IPS-15b (cell line): Measurements from ENCODE around the gene EMC7.
"Not testable (repeated sequence)": the region's sequence is repeated elsewhere in the genome, so short reads cannot be mapped to it uniquely, and the experiment has no call there.

Experiments used
- H3K27me3 ChIP-seq: one replicate; pipeline ENCODE4 v1.6.1; 2013; ENCODE audit warnings: low read length; ENCODE audit not compliant: control insufficient read depth, insufficient read depth
- H3K36me3 ChIP-seq: one replicate; pipeline ENCODE4 v1.6.1; 2013; ENCODE audit warnings: low read length; ENCODE audit not compliant: control insufficient read depth, insufficient read depth
- H3K4me1 ChIP-seq: one replicate; pipeline ENCODE4 v1.6.1; 2013; ENCODE audit warnings: mild to moderate bottlenecking, low read length; ENCODE audit not compliant: control insufficient read depth, insufficient read depth
- H3K4me3 ChIP-seq: one replicate; pipeline ENCODE4 v1.5.1; 2013; ENCODE audit warnings: low read depth, low read length
- H3K9ac ChIP-seq: one replicate; pipeline ENCODE4 v1.6.1; 2013; ENCODE audit warnings: low read depth, mild to moderate bottlenecking, low read length
- H3K9me3 ChIP-seq: one replicate; pipeline ENCODE4 v1.6.1; 2013; ENCODE audit warnings: mild to moderate bottlenecking, low read length; ENCODE audit not compliant: control insufficient read depth, insufficient read depth

The EMC7 gene

DNA sequence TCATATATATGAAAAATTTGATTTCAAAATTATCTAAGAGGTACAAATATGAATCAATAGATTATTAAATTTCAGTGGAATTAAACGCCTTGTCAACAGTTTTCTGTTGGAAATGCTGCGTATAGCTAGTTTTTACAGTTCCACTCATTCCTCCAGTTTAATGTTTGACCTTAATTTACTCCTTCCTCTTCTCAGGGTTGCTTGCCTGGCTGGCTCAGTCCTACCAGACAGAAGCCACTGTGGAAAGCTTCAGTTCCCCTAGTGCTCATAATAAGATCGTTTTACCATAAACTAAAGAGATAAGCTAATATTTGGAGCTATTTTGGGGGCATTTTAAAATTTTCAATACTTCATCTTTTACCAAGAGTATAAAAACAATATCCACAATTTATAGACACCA, 22.8 kb downstream of the EMC7 start:
- no peaks in the 10 kb centered on the region for H3K27me3 ChIP-seq
- no peak overlapping the region for H3K4me3 ChIP-seq
- no peaks in the 10 kb centered on the region for H3K9me3 ChIP-seq
- H3K4me1 ChIP-seq: no peaks in the 10 kb centered on the region
- H3K9ac ChIP-seq: no peak overlapping the region
- no peaks in the 10 kb centered on the region for H3K36me3 ChIP-seq

GRCh38 chr15:34076785-34077184, 24.9 kb downstream of the EMC7 start:
- H3K27me3 ChIP-seq: no peaks in the 10 kb centered on the region
- H3K36me3 ChIP-seq: no peaks in the 10 kb centered on the region
- H3K9ac ChIP-seq: no peak overlapping the region
- H3K9me3 ChIP-seq: no peaks in the 10 kb centered on the region
- no peak overlapping the region for H3K4me3 ChIP-seq
- no peaks in the 10 kb centered on the region for H3K4me1 ChIP-seq

DNA sequence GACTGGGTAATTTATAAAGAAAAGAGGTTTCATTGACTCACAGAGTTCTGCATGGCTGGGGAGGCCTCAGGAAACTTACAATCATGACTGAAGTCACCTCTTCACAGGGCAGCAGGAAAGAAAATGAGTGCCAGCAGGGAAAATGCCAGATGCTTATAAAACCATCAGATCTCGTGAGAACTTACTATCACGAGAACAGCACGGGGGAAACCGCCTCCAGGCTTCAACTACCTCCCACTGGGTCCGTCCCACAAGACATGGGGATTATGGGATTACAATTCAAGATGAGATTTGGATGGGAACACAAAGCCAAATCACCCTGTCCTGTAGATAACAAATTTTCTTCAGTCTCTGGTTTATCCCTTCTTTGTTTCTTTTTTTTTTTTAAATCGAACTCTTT, 31.7 kb downstream of the EMC7 start:
- no peak overlapping the region for H3K9ac ChIP-seq
- H3K9me3 ChIP-seq: no peaks in the 10 kb centered on the region
- no peaks in the 10 kb centered on the region for H3K27me3 ChIP-seq
- H3K36me3 ChIP-seq: no peaks in the 10 kb centered on the region
- H3K4me1 ChIP-seq: no peaks in the 10 kb centered on the region
- no peak overlapping the region for H3K4me3 ChIP-seq

DNA sequence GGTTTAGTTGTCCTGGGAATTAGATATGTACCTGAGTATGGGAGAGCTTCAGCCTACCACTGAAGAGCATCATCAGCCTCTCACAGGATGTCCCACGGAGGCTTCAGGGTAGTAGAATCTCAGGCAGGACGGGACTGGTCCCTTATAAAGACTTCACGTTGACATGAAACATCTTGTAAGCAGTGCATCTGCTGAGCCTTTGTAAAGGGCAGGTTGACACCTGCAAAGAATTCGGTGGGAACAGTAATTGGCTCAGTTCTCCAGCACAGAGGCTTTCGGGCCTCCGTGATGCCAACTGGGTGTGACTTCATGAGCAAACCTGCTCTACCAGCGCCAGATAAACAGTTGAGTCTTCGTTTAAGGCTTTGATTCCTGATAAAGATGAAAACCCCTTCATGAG, 35.7 kb downstream of the EMC7 start:
- Histone ChIP-seq H3K9me3 (no peaks in the 10 kb centered on the region), H3K27me3 (no peaks in the 10 kb centered on the region), H3K36me3 (no peaks in the 10 kb centered on the region), H3K4me1 (no peaks in the 10 kb centered on the region), H3K9ac (no peak overlapping the region), H3K4me3 (no peak overlapping the region)

GRCh38 chr15:34065261-34065660, 36.4 kb downstream of the EMC7 start:
- no peak overlapping the region for H3K4me3 ChIP-seq
- H3K36me3 ChIP-seq: no peaks in the 10 kb centered on the region
- H3K4me1 ChIP-seq: no peaks in the 10 kb centered on the region
- H3K9ac ChIP-seq: no peak overlapping the region
- H3K27me3 ChIP-seq: no peaks in the 10 kb centered on the region
- H3K9me3 ChIP-seq: no peaks in the 10 kb centered on the region

DNA sequence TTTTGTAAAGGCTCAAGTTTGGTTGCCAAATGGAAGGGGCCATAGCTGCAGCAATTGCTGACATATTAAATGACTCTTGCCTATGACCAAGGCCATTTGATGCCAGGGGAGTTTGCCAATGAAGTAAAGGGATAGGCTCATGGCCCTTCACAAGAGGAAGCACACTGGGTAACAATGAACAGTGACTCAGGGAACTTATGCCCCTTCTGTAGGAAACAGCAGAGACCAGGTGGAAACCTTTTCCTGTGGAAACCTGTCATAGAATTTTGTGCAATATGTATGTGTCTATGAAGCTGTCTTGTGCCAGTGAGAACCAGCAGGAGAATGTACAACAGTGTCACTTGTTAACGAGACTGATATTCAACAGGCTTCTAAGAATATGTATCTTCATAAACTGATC, 37.2 kb downstream of the EMC7 start:
- no peaks in the 10 kb centered on the region for H3K27me3 ChIP-seq
- no peak overlapping the region for H3K9ac ChIP-seq
- no peaks in the 10 kb centered on the region for H3K9me3 ChIP-seq
- no peaks in the 10 kb centered on the region for H3K36me3 ChIP-seq
- H3K4me3 ChIP-seq: no peak overlapping the region
- H3K4me1 ChIP-seq: no peaks in the 10 kb centered on the region

DNA sequence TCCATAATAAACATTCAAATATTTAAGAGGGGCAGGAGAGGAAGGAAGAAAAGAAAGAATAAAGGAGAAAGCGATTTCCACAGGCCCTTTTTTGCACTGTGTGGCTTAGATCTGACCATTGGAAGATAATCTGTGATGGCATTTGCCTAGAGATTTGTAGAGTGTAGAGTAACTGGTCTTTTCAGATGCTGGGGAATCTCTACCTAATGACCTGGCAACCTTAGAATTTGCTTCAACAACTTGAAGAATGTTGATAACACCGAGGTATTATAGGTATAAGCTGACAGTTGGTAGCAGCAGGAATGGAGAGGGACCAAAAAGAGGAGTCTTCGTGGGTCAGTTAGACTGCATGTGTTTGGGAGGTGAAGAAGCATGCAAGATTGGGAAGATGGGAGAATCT, 41.7 kb downstream of the EMC7 start:
- no peak overlapping the region for H3K9ac ChIP-seq
- no peaks in the 10 kb centered on the region for H3K4me1 ChIP-seq
- H3K36me3 ChIP-seq: no peaks in the 10 kb centered on the region
- H3K4me3 ChIP-seq: no peak overlapping the region
- H3K27me3 ChIP-seq: no peaks in the 10 kb centered on the region
- no peaks in the 10 kb centered on the region for H3K9me3 ChIP-seq

DNA sequence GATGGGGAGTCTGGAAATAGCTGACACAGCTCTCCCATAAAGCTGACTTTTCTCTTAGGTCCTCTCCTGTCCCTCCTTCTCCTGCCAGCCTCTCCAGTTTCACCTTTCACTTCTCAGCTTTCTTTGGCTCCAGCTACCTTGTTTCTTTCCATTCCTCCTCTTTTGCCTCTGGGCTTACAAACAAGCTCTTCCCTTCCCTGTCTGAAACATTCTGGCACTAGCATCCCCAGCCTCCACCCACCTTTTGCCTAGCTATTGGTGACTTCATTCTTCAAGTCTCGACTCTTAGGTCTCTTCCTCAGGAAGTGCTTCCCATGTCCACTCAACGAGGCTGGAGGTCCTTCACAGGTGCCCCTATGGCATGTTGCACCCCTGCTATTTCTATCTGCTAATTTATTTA, 42.2 kb downstream of the EMC7 start:
- Histone ChIP-seq H3K4me3 (no peak overlapping the region), H3K9me3 (no peaks in the 10 kb centered on the region), H3K36me3 (no peaks in the 10 kb centered on the region), H3K27me3 (no peaks in the 10 kb centered on the region), H3K9ac (no peak overlapping the region), H3K4me1 (no peaks in the 10 kb centered on the region)

GRCh38 chr15:34056911-34057310, 44.8 kb downstream of the EMC7 start:
- Histone ChIP-seq H3K4me1 (no peaks in the 10 kb centered on the region), H3K27me3 (no peaks in the 10 kb centered on the region), H3K4me3 (no peak overlapping the region), H3K9me3 (no peaks in the 10 kb centered on the region), H3K36me3 (no peaks in the 10 kb centered on the region), H3K9ac (no peak overlapping the region)

DNA sequence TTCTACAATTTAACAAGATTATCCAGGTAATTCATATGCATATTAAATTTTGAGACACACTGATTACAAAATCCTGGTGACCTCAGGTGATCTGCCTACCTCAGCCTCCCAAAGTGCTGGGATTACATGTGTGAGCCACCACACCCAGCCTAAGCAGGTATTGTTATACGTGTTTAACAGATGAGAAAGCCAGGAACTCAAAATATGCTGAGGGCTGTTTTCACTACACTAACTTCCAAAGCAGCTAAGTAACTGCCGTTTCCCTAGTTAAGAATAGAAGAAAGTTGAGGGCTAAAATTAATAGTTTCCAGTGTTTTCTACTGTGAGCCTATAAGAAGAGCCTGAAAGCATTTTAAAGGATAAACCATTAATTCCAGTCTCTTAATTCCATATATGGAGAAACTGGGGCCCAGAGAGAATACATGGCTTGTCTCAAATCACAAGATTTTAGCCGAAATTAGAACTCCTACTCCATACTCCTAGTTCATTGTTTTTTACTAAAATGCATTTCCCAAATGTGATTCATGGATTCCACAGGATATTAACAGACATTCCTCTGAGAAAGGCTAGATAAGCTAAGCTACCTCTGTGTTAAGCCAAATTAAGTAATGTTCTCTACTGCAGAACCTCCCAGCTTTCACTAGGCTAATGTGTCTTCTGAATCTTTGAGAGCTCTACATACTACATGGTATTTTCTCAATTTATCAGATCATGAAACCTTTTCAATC, 45.6 kb downstream of the EMC7 start:
- Histone ChIP-seq H3K9ac (no peak overlapping the region), H3K9me3 (no peaks in the 10 kb centered on the region), H3K4me3 (no peak overlapping the region), H3K36me3 (no peaks in the 10 kb centered on the region), H3K27me3 (no peaks in the 10 kb centered on the region), H3K4me1 (no peaks in the 10 kb centered on the region)

DNA sequence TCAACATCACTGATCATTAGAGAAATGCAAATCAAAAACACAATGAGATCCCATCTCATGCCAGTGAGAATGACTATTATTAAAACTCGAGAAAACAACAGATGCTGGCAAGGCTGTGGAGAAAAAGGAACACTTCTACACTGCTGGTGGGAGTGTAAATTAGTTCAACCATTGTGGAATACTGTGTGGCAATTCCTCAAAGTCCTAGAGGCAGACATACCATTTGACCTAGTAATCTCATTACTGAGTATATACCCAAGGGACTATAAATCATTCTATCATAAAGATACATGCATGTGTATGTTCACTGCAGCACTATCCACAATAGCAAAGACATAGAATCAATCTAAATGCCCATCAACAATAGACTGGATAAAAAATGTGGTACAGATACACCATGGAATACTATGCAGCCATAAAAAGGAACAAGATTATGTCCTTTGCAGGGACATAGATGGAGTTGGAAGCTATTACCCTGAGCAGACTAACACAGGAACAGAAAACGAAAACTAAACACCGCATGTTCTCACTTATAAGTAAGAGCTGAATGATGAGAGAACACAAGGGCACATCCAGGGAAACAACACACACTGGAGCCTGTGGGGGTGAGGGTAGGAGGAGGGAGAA, 47.5 kb downstream of the EMC7 start:
- no peaks in the 10 kb centered on the region for H3K36me3 ChIP-seq
- H3K4me3 ChIP-seq: no peak overlapping the region
- H3K9ac ChIP-seq: no peak overlapping the region
- no peaks in the 10 kb centered on the region for H3K27me3 ChIP-seq
- H3K4me1 ChIP-seq: no peaks in the 10 kb centered on the region
- H3K9me3 ChIP-seq: no peaks in the 10 kb centered on the region

DNA sequence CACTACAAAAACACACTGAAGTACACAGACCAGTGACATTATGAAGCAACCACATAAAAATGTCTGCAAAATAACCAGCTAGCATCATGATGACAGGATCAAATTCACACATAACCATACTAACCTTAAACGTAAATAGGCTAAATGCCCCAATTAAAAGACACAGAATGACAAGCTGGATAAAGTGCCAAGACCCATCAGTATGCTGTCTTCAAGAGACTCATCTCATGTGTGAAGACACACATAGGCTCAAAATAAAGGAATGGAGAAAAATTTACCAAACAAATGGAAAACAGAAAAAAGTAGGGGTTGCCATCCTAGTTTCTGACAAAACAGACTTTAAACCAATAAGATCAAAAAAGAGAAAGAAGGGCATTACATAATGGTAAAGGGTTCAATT, 51.3 kb downstream of the EMC7 start:
- not testable (repeated sequence) for H3K4me1 ChIP-seq, H3K9me3 ChIP-seq, H3K4me3 ChIP-seq, H3K9ac ChIP-seq, H3K27me3 ChIP-seq, H3K36me3 ChIP-seq
